Measurements from ENCODE around the gene GPR179. TPM values are rescaled to one million over a fixed set of nuclear protein-coding genes. Genes with fewer than 3 reads are reported as not detected.

GPR179 gene
- total RNA-seq, 2 experiments from 2014 or later: 0.07 TPM; not detected in 1

DNA sequence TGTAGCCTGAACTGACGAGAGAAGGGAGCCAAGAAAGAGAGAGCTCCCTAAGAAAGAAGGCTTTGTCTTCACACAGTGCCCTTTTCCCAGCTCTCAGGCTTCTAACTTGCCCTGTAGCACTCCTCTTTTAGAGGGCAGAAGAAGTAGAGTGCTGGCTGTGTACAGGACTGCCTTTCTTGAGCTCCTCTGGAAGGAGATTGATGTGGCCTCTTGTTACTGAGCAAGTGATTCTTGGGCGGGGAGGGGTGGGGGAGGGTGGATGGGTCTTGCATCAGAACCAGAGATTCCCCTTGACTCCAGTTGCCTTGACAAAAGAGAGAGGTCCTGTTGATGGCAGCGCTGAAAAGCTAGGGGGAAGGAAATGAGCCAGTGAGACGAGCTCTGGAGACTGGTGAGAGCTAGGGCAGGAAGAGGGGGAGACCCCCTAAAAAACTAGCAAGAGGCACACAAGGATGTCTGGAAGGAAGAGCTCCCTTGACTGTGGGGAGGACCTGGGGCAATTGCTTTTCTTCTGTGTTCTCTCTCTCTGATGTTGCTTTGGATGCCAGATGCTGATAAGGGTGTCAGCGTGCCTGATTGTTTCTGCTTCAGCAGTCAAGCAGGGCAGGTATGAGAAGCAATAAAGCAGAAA lies 18.4 kb downstream of the GPR179 start:
- POLR2A ChIA-PET: interaction anchor here (1.1 kb wide), 1 partner anchor 89 kb away, joined by 5 read pairs; no protein-coding TSS in a partner anchor
- DNase-seq (no peak), ATAC-seq (no peak)
- peak overlapping the region; percentile 68 for H3K27ac Mint-ChIP-seq
- no peaks in the 10 kb centered on the region for H3K27me3 Mint-ChIP-seq
- H3K36me3 Mint-ChIP-seq (ENCODE audit: low read depth): peaks cover 19% of the 10 kb centered on the region
- CTCF ChIA-PET: interaction anchor here (0.7 to 3.8 kb wide), 4 partner anchors 8 to 212 kb away, joined by 3 to 49 read pairs (median 10); no protein-coding TSS in a partner anchor
- H3K4me3 Mint-ChIP-seq: no peak overlapping the region
- H3K9me3 Mint-ChIP-seq: no peaks in the 10 kb centered on the region
- intact Hi-C loops (cut with micrococcal nuclease): no loop called here
- peaks cover 7% of the 10 kb centered on the region for H3K4me1 Mint-ChIP-seq (ENCODE audit: low read depth)
- TF ChIP-seq, protein P1, sequence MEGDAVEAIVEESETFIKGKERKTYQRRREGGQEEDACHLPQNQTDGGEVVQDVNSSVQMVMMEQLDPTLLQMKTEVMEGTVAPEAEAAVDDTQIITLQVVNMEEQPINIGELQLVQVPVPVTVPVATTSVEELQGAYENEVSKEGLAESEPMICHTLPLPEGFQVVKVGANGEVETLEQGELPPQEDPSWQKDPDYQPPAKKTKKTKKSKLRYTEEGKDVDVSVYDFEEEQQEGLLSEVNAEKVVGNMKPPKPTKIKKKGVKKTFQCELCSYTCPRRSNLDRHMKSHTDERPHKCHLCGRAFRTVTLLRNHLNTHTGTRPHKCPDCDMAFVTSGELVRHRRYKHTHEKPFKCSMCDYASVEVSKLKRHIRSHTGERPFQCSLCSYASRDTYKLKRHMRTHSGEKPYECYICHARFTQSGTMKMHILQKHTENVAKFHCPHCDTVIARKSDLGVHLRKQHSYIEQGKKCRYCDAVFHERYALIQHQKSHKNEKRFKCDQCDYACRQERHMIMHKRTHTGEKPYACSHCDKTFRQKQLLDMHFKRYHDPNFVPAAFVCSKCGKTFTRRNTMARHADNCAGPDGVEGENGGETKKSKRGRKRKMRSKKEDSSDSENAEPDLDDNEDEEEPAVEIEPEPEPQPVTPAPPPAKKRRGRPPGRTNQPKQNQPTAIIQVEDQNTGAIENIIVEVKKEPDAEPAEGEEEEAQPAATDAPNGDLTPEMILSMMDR (IDR thresholded peaks at IDR 0.05): no peak

DNA sequence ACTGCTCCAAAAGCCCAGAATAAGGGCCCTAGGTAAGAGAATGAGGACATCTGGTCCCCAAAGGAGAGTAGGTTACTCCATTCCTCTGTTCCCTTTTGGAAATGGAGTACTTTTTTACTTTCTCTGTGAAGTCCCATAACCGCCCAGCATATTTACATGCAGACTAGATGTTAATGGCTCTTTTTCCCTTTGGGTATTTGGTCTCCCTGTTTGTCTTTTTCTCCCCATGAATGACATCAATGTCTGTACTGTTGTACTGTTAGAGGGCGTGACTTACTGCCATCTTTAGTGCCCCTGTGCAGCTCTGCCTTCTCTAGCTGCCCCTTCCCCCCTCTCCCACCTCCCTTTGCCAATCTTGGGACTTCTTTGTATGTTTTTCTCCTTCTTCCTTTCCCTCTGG lies 19.0 kb downstream of the GPR179 start:
- H3K27ac Mint-ChIP-seq: no peak overlapping the region
- TF ChIP-seq, protein P1 (IDR thresholded peaks at IDR 0.05): no peak
- H3K9me3 Mint-ChIP-seq: no peaks in the 10 kb centered on the region
- DNase-seq: no peak
- H3K27me3 Mint-ChIP-seq: no peaks in the 10 kb centered on the region
- peaks cover 23% of the 10 kb centered on the region for H3K36me3 Mint-ChIP-seq (ENCODE audit: low read depth)
- ATAC-seq: no peak
- H3K4me3 Mint-ChIP-seq: no peak overlapping the region
- intact Hi-C loops (cut with micrococcal nuclease): no loop called here
- H3K4me1 Mint-ChIP-seq (ENCODE audit: low read depth): peaks cover 7% of the 10 kb centered on the region
- CTCF ChIA-PET: interaction anchor here (1.3 to 3.8 kb wide), 4 partner anchors 9 to 212 kb away, joined by 4 to 49 read pairs (median 10); no protein-coding TSS in a partner anchor
- POLR2A ChIA-PET: no interaction called here

- no peak for ATAC-seq
- Mint-ChIP-seq H3K4me3 (no peak overlapping the region), H3K9me3 (no peaks in the 10 kb centered on the region), H3K36me3 (ENCODE audit: low read depth) (peaks cover 23% of the 10 kb centered on the region), H3K27ac (no peak overlapping the region), H3K27me3 (no peaks in the 10 kb centered on the region), H3K4me1 (ENCODE audit: low read depth) (peaks cover 7% of the 10 kb centered on the region)
- DNase-seq: no peak
- intact Hi-C loops (cut with micrococcal nuclease): no loop called here
- CTCF ChIA-PET: interaction anchor here (1.7 to 3.8 kb wide), 5 partner anchors 9 to 90 kb away, joined by 5 to 49 read pairs (median 15); no protein-coding TSS in a partner anchor
- TF ChIP-seq, protein P1 (IDR thresholded peaks at IDR 0.05): no peak
- POLR2A ChIA-PET: no interaction called here
Observed at GRCh38 chr17:38324141-38324697, 19.5 kb downstream of the GPR179 start.

DNA sequence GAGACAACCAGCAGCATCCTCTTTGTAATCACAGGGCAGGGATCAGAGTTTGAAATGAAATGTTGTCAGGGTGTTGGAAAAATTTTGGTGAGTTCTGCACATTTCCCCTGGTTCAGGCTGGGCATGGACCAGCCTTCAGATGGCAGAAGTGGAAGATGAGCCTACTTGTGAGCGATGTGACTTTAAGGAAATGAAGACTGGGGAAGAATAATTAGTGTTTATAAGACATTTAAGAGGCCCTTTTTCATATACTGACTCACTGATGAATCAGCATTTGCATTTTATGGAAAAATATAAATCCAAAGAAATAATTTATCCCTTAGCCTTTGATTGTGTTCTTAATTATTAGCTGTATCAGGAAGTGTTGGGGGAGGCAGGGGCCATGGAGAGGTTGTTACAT lies 20.9 kb downstream of the GPR179 start:
- CTCF ChIA-PET: interaction anchor here (1.1 to 3.8 kb wide), 8 partner anchors 11 to 91 kb away, joined by 3 to 49 read pairs (median 7); no protein-coding TSS in a partner anchor

More for the DNA sequence above, 20.9 kb downstream of the GPR179 start:
- no peaks in the 10 kb centered on the region for H3K27me3 Mint-ChIP-seq
- no peak for ATAC-seq
- no peak overlapping the region for H3K4me3 Mint-ChIP-seq
- TF ChIP-seq, protein P1 (IDR thresholded peaks at IDR 0.05): no peak
- no peak overlapping the region for H3K27ac Mint-ChIP-seq
- intact Hi-C loops (cut with micrococcal nuclease): no loop called here
- DNase-seq: no peak
- H3K4me1 Mint-ChIP-seq (ENCODE audit: low read depth): peaks cover 7% of the 10 kb centered on the region
- peaks cover 26% of the 10 kb centered on the region for H3K36me3 Mint-ChIP-seq (ENCODE audit: low read depth)
- no peaks in the 10 kb centered on the region for H3K9me3 Mint-ChIP-seq
- POLR2A ChIA-PET: interaction anchor here (0.6 to 1.5 kb wide), 3 partner anchors 32 to 907 kb away, joined by 3 to 4 read pairs (median 3); no protein-coding TSS in a partner anchor

Data from activated CD8-positive, alpha-beta T cell treated with anti-CD3 and anti-CD28 coated beads for 36 hours (primary cell).